ENCODE measurements around the gene HSD17B13.
A peak's percentile ranks its signal among the peaks of the same experiment; 100 is the strongest.

HSD17B13 gene

GRCh38 chr4:87354168-87355102 is 31.8 kb upstream of the HSD17B13 start:
- no peak overlapping the region for H3K4me3 ChIP-seq (ENCODE audit: low read depth, low read length)
- H4K91ac ChIP-seq (ENCODE audit: low read depth, low read length), result no peak overlapping the region
- H3K4me2 ChIP-seq (ENCODE audit: low read length), result no peak overlapping the region
- no peaks in the 10 kb centered on the region for H3K79me1 ChIP-seq (ENCODE audit: low read length)
- no peak overlapping the region for H3K14ac ChIP-seq (ENCODE audit: low read length)
- no peak overlapping the region for H3K9ac ChIP-seq (ENCODE audit: low read length)
- H3K36me3 ChIP-seq (ENCODE audit: control insufficient read depth in 1 of 2, insufficient read depth in 2 of 2, low read length in 2 of 2), result peaks cover 2% of the 10 kb centered on the region in 2 experiments
- no peak overlapping the region for H3K27ac ChIP-seq (ENCODE audit: low read depth, low read length)
- no peak overlapping the region for H2BK5ac ChIP-seq (ENCODE audit: low read depth, low read length, poor library complexity)
- no peaks in the 10 kb centered on the region for H3K4me1 ChIP-seq (ENCODE audit: control insufficient read depth in 1 of 2, insufficient read depth in 2 of 2, low read length in 2 of 2)
- no peak for DNase-seq
- no peak overlapping the region for H2BK120ac ChIP-seq (ENCODE audit: insufficient read depth, low read length, poor library complexity)
- H3K9me3 ChIP-seq (ENCODE audit: insufficient read depth, low read depth, low read length), result no peaks in the 10 kb centered on the region
- H4K8ac ChIP-seq (ENCODE audit: low read depth, low read length), result no peak overlapping the region
- no peak overlapping the region for H2BK12ac ChIP-seq (ENCODE audit: low read length)
- H2AFZ ChIP-seq (ENCODE audit: insufficient read depth, low read length, poor library complexity), result no peak overlapping the region
- no peak overlapping the region for H2AK5ac ChIP-seq (ENCODE audit: low read length)
- no CpG with 5 or more reads among the region's 7 CpGs for WGBS (ENCODE audit: extremely low coverage, insufficient coverage, insufficient read length)
- H3K23ac ChIP-seq (ENCODE audit: low read length), result no peak overlapping the region
- no peaks in the 10 kb centered on the region for H3K79me2 ChIP-seq (ENCODE audit: control insufficient read depth, insufficient read depth, low read length, poor library complexity)
- H3K4ac ChIP-seq (ENCODE audit: low read depth, low read length), result no peak overlapping the region
- no peak overlapping the region for H4K12ac ChIP-seq (ENCODE audit: low read depth, low read length)
- no peaks in the 10 kb centered on the region for H3K27me3 ChIP-seq (ENCODE audit: insufficient read depth, low read length)
- H3K18ac ChIP-seq (ENCODE audit: low read length), result no peak overlapping the region

- H4K8ac ChIP-seq (ENCODE audit: low read depth, low read length), result no peak overlapping the region
- no peaks in the 10 kb centered on the region for H3K27me3 ChIP-seq (ENCODE audit: insufficient read depth, low read length)
- no peak overlapping the region for H2AFZ ChIP-seq (ENCODE audit: insufficient read depth, low read length, poor library complexity)
- no peaks in the 10 kb centered on the region for H3K9me3 ChIP-seq (ENCODE audit: insufficient read depth, low read depth, low read length)
- DNase-seq, result peak; percentile 43 to 87
- no peak overlapping the region for H4K91ac ChIP-seq (ENCODE audit: low read depth, low read length)
- no peak overlapping the region for H3K4me3 ChIP-seq (ENCODE audit: low read depth, low read length)
- no peak overlapping the region for H3K14ac ChIP-seq (ENCODE audit: low read length)
- H3K4me2 ChIP-seq (ENCODE audit: low read length), result no peak overlapping the region
- no peak overlapping the region for H3K9ac ChIP-seq (ENCODE audit: low read length)
- H3K23ac ChIP-seq (ENCODE audit: low read length), result no peak overlapping the region
- H2AK5ac ChIP-seq (ENCODE audit: low read length), result no peak overlapping the region
- no peak overlapping the region for H2BK5ac ChIP-seq (ENCODE audit: low read depth, low read length, poor library complexity)
- H3K79me1 ChIP-seq (ENCODE audit: low read length), result no peaks in the 10 kb centered on the region
- H3K4me1 ChIP-seq (ENCODE audit: control insufficient read depth in 1 of 2, insufficient read depth in 2 of 2, low read length in 2 of 2), result no peaks in the 10 kb centered on the region
- no peak overlapping the region for H2BK12ac ChIP-seq (ENCODE audit: low read length)
- WGBS (ENCODE audit: extremely low coverage, insufficient coverage, insufficient read length), result no CpG with 5 or more reads among the region's 3 CpGs
- no peak overlapping the region for H4K12ac ChIP-seq (ENCODE audit: low read depth, low read length)
- H2BK120ac ChIP-seq (ENCODE audit: insufficient read depth, low read length, poor library complexity), result no peak overlapping the region
- no peak overlapping the region for H3K18ac ChIP-seq (ENCODE audit: low read length)
- H3K79me2 ChIP-seq (ENCODE audit: control insufficient read depth, insufficient read depth, low read length, poor library complexity), result no peaks in the 10 kb centered on the region
- no peak overlapping the region for H3K4ac ChIP-seq (ENCODE audit: low read depth, low read length)
- peaks cover 2% of the 10 kb centered on the region in 2 experiments for H3K36me3 ChIP-seq (ENCODE audit: control insufficient read depth in 1 of 2, insufficient read depth in 2 of 2, low read length in 2 of 2)
- no peak overlapping the region for H3K27ac ChIP-seq (ENCODE audit: low read depth, low read length)
These were observed 30.9 kb upstream of the HSD17B13 start for GRCh38 chr4:87353592-87353991.

GRCh38 chr4:87345139-87345538 is 22.5 kb upstream of the HSD17B13 start:
- H3K4me1 ChIP-seq (ENCODE audit: control insufficient read depth in 1 of 2, insufficient read depth in 2 of 2, low read length in 2 of 2), result no peaks in the 10 kb centered on the region
- H4K91ac ChIP-seq (ENCODE audit: low read depth, low read length), result no peak overlapping the region
- H3K79me1 ChIP-seq (ENCODE audit: low read length), result no peaks in the 10 kb centered on the region
- H3K79me2 ChIP-seq (ENCODE audit: control insufficient read depth, insufficient read depth, low read length, poor library complexity), result no peaks in the 10 kb centered on the region
- no peak overlapping the region for H3K9ac ChIP-seq (ENCODE audit: low read length)
- no peak overlapping the region for H3K27ac ChIP-seq (ENCODE audit: low read depth, low read length)
- no peak overlapping the region for H2BK5ac ChIP-seq (ENCODE audit: low read depth, low read length, poor library complexity)
- no peak overlapping the region for H3K4ac ChIP-seq (ENCODE audit: low read depth, low read length)
- no peak overlapping the region for H2AK5ac ChIP-seq (ENCODE audit: low read length)
- no peak overlapping the region for H3K14ac ChIP-seq (ENCODE audit: low read length)
- H3K27me3 ChIP-seq (ENCODE audit: insufficient read depth, low read length), result no peaks in the 10 kb centered on the region
- no peak overlapping the region for H3K4me3 ChIP-seq (ENCODE audit: low read depth, low read length)
- no peak overlapping the region for H2BK12ac ChIP-seq (ENCODE audit: low read length)
- DNase-seq, result no peak
- H3K4me2 ChIP-seq (ENCODE audit: low read length), result no peak overlapping the region
- H4K12ac ChIP-seq (ENCODE audit: low read depth, low read length), result no peak overlapping the region
- no peak overlapping the region for H2BK120ac ChIP-seq (ENCODE audit: insufficient read depth, low read length, poor library complexity)
- H3K23ac ChIP-seq (ENCODE audit: low read length), result no peak overlapping the region
- no peak overlapping the region for H2AFZ ChIP-seq (ENCODE audit: insufficient read depth, low read length, poor library complexity)
- no peak overlapping the region for H3K18ac ChIP-seq (ENCODE audit: low read length)
- H4K8ac ChIP-seq (ENCODE audit: low read depth, low read length), result no peak overlapping the region
- peaks cover 3% of the 10 kb centered on the region for H3K9me3 ChIP-seq (ENCODE audit: insufficient read depth, low read depth, low read length)
- H3K36me3 ChIP-seq (ENCODE audit: control insufficient read depth in 1 of 2, insufficient read depth in 2 of 2, low read length in 2 of 2), result peaks cover 8 to 11% of the 10 kb centered on the region in 2 experiments

- H2BK120ac ChIP-seq (ENCODE audit: insufficient read depth, low read length, poor library complexity), result no peak overlapping the region
- H3K79me2 ChIP-seq (ENCODE audit: control insufficient read depth, insufficient read depth, low read length, poor library complexity), result no peaks in the 10 kb centered on the region
These were observed 20.2 kb upstream of the HSD17B13 start for GRCh38 chr4:87342872-87343271.

More at GRCh38 chr4:87342872-87343271, 20.2 kb upstream of the HSD17B13 start:
- no peak overlapping the region for H2BK5ac ChIP-seq (ENCODE audit: low read depth, low read length, poor library complexity)
- H2AK5ac ChIP-seq (ENCODE audit: low read length), result no peak overlapping the region
- H3K4me1 ChIP-seq (ENCODE audit: control insufficient read depth in 1 of 2, insufficient read depth in 2 of 2, low read length in 2 of 2), result no peaks in the 10 kb centered on the region
- no peak overlapping the region for H3K27ac ChIP-seq (ENCODE audit: low read depth, low read length)
- no peaks in the 10 kb centered on the region for H3K27me3 ChIP-seq (ENCODE audit: insufficient read depth, low read length)
- peaks cover 11 to 15% of the 10 kb centered on the region in 2 experiments for H3K36me3 ChIP-seq (ENCODE audit: control insufficient read depth in 1 of 2, insufficient read depth in 2 of 2, low read length in 2 of 2)
- no peaks in the 10 kb centered on the region for H3K79me1 ChIP-seq (ENCODE audit: low read length)
- no peak overlapping the region for H3K23ac ChIP-seq (ENCODE audit: low read length)
- no peak overlapping the region for H3K4me2 ChIP-seq (ENCODE audit: low read length)
- no CpG with 5 or more reads among the region's 3 CpGs for WGBS (ENCODE audit: extremely low coverage, insufficient coverage, insufficient read length)
- H3K14ac ChIP-seq (ENCODE audit: low read length), result no peak overlapping the region
- H4K91ac ChIP-seq (ENCODE audit: low read depth, low read length), result no peak overlapping the region
- DNase-seq, result no peak
- H2BK12ac ChIP-seq (ENCODE audit: low read length), result no peak overlapping the region
- H3K9me3 ChIP-seq (ENCODE audit: insufficient read depth, low read depth, low read length), result peaks cover 3% of the 10 kb centered on the region
- H3K9ac ChIP-seq (ENCODE audit: low read length), result no peak overlapping the region
- no peak overlapping the region for H3K4ac ChIP-seq (ENCODE audit: low read depth, low read length)
- H3K18ac ChIP-seq (ENCODE audit: low read length), result no peak overlapping the region
- no peak overlapping the region for H4K12ac ChIP-seq (ENCODE audit: low read depth, low read length)
- no peak overlapping the region for H2AFZ ChIP-seq (ENCODE audit: insufficient read depth, low read length, poor library complexity)
- H3K4me3 ChIP-seq (ENCODE audit: low read depth, low read length), result no peak overlapping the region
- no peak overlapping the region for H4K8ac ChIP-seq (ENCODE audit: low read depth, low read length)

All from trophoblast cell (in vitro differentiated cells and primary cell).